Gastroesophageal sphincter (tissue), 3 donors: ENCODE data around the gene PDLIM4.

ENCODE experiments used
- CTCF ChIP-seq, 4 experiments: fragments of 200-600 bp in 2 of 4; fragments of 450-650 bp in 2 of 4; sonication (generic) in 1 of 4; IDR thresholded peaks; one replicate each; pipeline ENCODE4 v1.5.1; 2017 to 2019; ENCODE audit warnings: antibody characterized with exemption in 4 of 4, mild to moderate bottlenecking in 2 of 4, moderate library complexity in 2 of 4
- POLR2A ChIP-seq, 2 donors: fragments of 450-650 bp; IDR thresholded peaks; one replicate each; pipeline ENCODE4 v1.6.1; 2017; ENCODE audit warnings: antibody characterized with exemption in 2 of 2, mild to moderate bottlenecking in 2 of 2, moderate library complexity in 1 of 2

- TF ChIP-seq CTCF (IDR thresholded peaks at IDR 0.05) (no peak), POLR2A (IDR thresholded peaks at IDR 0.05) (no peak)
Observed at GRCh38 chr5:132220491-132220890, 37.0 kb upstream of the PDLIM4 start.
